Measurements from ENCODE around the gene TRIO. TPM values are rescaled to one million over a fixed set of nuclear protein-coding genes. Genes with fewer than 3 reads are reported as not detected.
A peak's percentile ranks its signal among the peaks of the same experiment; 100 is the strongest.

The TRIO gene
- polyA plus RNA-seq, 1 of the 3 experiments (the other 2 are of a cell fraction), result 229 TPM

- Histone ChIP-seq H3K9ac (no peak overlapping the region), H3F3A (replicated peaks; ENCODE audit: insufficient read depth) (no peaks in the 10 kb centered on the region), H2AFZ (ENCODE audit: low read depth) (no peak overlapping the region), H3K79me2 (ENCODE audit: insufficient read depth) (peaks cover 100% of the 10 kb centered on the region), H3K9me3 (no peaks in the 10 kb centered on the region), H4K20me1 (ENCODE audit: insufficient read depth) (peaks cover 87% of the 10 kb centered on the region), H3K27ac (ENCODE audit: low read depth in 2 of 2, low read length in 1 of 2) (peak overlapping the region in 1 of 2 experiments; percentile 91; a peak in 2 of 4 replicates), H3K27me3 (ENCODE audit: insufficient read depth) (no peaks in the 10 kb centered on the region), H3K9me2 (no peaks in the 10 kb centered on the region), H3K4me2 (no peak overlapping the region), H3K36me3 (replicated peaks in 1 of 2; ENCODE audit: control insufficient read depth in 1 of 2, insufficient read depth in 2 of 2, low read length in 1 of 2) (peaks cover 0 to 31% of the 10 kb centered on the region in 2 experiments), H3K4me3 (ENCODE audit: low read depth in 2 of 2, low read length in 1 of 2) (no peak overlapping the region), H3K4me1 (ENCODE audit: control insufficient read depth in 1 of 2, insufficient read depth in 2 of 2, low read depth in 1 of 2, low read length in 1 of 2) (peaks cover 4 to 52% of the 10 kb centered on the region in 2 experiments; a peak in 2 of 4 replicates)
- ChIA-PET CTCF (interaction anchor here (0.6 to 2.3 kb wide), 5 partner anchors 10 to 143 kb away, joined by 3 to 10 read pairs (median 6); no protein-coding TSS in a partner anchor), POLR2A (interaction anchor here (0.9 to 1.3 kb wide), 3 partner anchors 11 to 68 kb away, joined by 3 to 4 read pairs (median 4); no protein-coding TSS in a partner anchor)
- TF ChIP-seq NFIC (IDR thresholded peaks at IDR 0.05; ENCODE audit: borderline replicate concordance) (no peak), SIN3A (IDR thresholded peaks at IDR 0.05; ENCODE audit: borderline replicate concordance, low read depth, low read length) (no peak), GABPA (IDR thresholded peaks at IDR 0.05; ENCODE audit: low read depth) (no peak), RFX5 (IDR thresholded peaks at IDR 0.05; ENCODE audit: low read length) (no peak), POLR2AphosphoS5 (IDR thresholded peaks at IDR 0.05; ENCODE audit: low read depth, low read length) (no peak), IRF3 (IDR thresholded peaks at IDR 0.05; ENCODE audit: low read depth, low read length) (no peak)
- DNase-seq, result no peak
- 79% methylated on average over 9 of the region's 11 CpGs for WGBS (ENCODE audit: low lambda C conversion rate)
Measured at GRCh38 chr5:14250748-14251701, 107.9 kb downstream of the TRIO start.

GRCh38 chr5:14251733-14252132 is 108.6 kb downstream of the TRIO start:
- Histone ChIP-seq H3K9me3 (no peaks in the 10 kb centered on the region), H3K4me2 (no peak overlapping the region), H2AFZ (ENCODE audit: low read depth) (no peak overlapping the region), H3K79me2 (ENCODE audit: insufficient read depth) (peaks cover 100% of the 10 kb centered on the region), H3K9ac (no peak overlapping the region), H3F3A (replicated peaks; ENCODE audit: insufficient read depth) (no peaks in the 10 kb centered on the region), H3K4me3 (ENCODE audit: low read depth in 2 of 2, low read length in 1 of 2) (no peak overlapping the region), H3K36me3 (replicated peaks in 1 of 2; ENCODE audit: control insufficient read depth in 1 of 2, insufficient read depth in 2 of 2, low read length in 1 of 2) (peaks cover 0 to 31% of the 10 kb centered on the region in 2 experiments), H3K27ac (ENCODE audit: low read depth in 2 of 2, low read length in 1 of 2) (peak overlapping the region in 1 of 2 experiments; percentile 91; a peak in 1 of 4 replicates), H3K4me1 (ENCODE audit: control insufficient read depth in 1 of 2, insufficient read depth in 2 of 2, low read depth in 1 of 2, low read length in 1 of 2) (peaks cover 2 to 48% of the 10 kb centered on the region in 2 experiments; a peak in 3 of 4 replicates), H3K9me2 (no peaks in the 10 kb centered on the region), H4K20me1 (ENCODE audit: insufficient read depth) (peaks cover 87% of the 10 kb centered on the region), H3K27me3 (ENCODE audit: insufficient read depth) (no peaks in the 10 kb centered on the region)
- DNase-seq, result no peak
- ChIA-PET CTCF (no interaction called here), POLR2A (no interaction called here)
- no peak for TF ChIP-seq MXI1 (IDR thresholded peaks at IDR 0.05; ENCODE audit: low read depth, low read length)
- TF ChIP-seq NFIC (IDR thresholded peaks at IDR 0.05; ENCODE audit: borderline replicate concordance), result no peak
- TF ChIP-seq MAX (IDR thresholded peaks at IDR 0.05; ENCODE audit: low read depth), result no peak
- TF ChIP-seq GABPA (IDR thresholded peaks at IDR 0.05; ENCODE audit: low read depth), result no peak
- TF ChIP-seq RCOR1 (IDR thresholded peaks at IDR 0.05; ENCODE audit: low read length), result no peak
- TF ChIP-seq ELF1 (IDR thresholded peaks at IDR 0.05), result no peak
- no peak for TF ChIP-seq USF1 (IDR thresholded peaks at IDR 0.05; ENCODE audit: borderline replicate concordance, low read depth)
- no peak for TF ChIP-seq YY1 (IDR thresholded peaks at IDR 0.05; ENCODE audit: low read depth)
- no peak for TF ChIP-seq USF2 (IDR thresholded peaks at IDR 0.05; ENCODE audit: borderline replicate concordance, low read depth, low read length)
- no peak for TF ChIP-seq TAF1 (IDR thresholded peaks at IDR 0.05; ENCODE audit: borderline replicate concordance, low read depth, low read length)
- no peak for TF ChIP-seq SMC3 (IDR thresholded peaks at IDR 0.05; ENCODE audit: low read depth, low read length)
- no peak for TF ChIP-seq TCF12 (IDR thresholded peaks at IDR 0.05)
